ENCODE measurements around the gene PBX4. TPM values are rescaled to one million over a fixed set of nuclear protein-coding genes. Genes with fewer than 3 reads are reported as not detected.

The PBX4 gene
- total RNA-seq, 2 donors from 2014 or later, result 63.9 to 101 TPM

DNA sequence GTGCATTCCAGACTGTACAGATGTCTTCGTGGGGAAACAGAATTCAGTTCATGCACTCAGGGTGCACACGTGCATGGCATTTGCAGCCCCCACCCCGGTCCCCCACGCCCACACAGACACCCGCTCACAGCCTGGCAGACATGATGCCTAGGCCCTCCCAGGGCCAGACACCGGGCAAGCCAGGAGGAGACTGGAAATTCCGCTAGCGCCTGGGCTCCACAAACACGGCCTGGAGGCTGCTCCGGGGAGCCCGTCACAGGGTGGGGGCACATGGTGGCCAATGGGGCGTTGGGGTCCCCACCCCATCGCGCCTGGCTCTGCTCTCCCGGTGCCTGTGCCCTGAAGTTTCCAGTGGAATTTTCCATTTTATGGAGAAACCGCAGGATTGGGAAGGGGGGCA, 76.9 kb downstream of the PBX4 start:
- Mint-ChIP-seq H3K4me1 (peaks cover 7% of the 10 kb centered on the region), H3K9me3 (no peaks in the 10 kb centered on the region), H3K36me3 (ENCODE audit: low read depth) (no peaks in the 10 kb centered on the region), H3K27me3 (peaks cover 5% of the 10 kb centered on the region), H3K4me3 (peak overlapping the region; percentile 65), H3K27ac (no peak overlapping the region)
- ATAC-seq (replicated peaks), result no peak

DNA sequence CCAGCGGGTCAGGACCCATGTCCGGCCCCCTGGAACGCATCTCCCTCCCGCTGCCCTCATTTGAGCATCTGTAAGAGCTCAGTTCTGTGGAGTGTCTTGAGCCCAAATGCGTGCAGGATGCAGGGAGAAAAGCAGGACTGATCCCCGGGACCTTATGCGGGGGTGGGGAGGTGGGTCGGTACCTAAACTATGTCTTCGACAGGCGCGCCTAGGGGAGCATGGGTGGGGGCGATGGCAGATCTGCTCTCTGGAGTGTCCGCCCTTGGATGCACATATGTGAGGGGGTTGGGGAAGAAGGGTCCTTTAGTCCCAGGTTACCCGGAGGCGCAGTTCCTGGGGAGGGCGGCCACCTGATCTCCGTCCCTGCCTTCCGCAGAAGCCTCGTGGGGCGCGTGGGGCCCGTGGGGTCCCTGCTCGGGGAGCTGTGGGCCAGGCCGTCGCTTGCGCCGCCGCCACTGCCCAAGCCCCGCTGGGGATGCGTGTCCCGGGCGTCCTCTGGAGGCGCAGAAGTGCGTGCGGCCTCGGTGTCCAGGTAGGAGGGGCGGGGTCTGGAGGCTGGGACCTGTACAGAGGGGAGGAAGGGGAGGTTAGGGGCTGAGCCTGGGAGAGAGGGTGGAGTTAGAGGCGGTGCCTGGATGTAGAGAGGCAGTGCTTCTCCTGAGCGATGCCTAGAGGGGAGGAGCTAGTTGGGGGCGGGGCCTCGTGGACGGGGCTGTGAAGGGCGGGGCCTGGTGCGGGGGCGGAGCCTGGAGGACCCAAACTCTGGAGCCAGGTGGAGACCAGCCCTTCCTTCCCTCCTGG, 77.6 kb downstream of the PBX4 start:
- no peak overlapping the region for H3K27ac Mint-ChIP-seq
- no peaks in the 10 kb centered on the region for H3K9me3 Mint-ChIP-seq
- H3K27me3 Mint-ChIP-seq, result peaks cover 5% of the 10 kb centered on the region
- H3K36me3 Mint-ChIP-seq (ENCODE audit: low read depth), result no peaks in the 10 kb centered on the region
- H3K4me3 Mint-ChIP-seq, result peak overlapping the region; percentile 65
- ATAC-seq (replicated peaks), result peak; percentile 89
- peaks cover 7% of the 10 kb centered on the region for H3K4me1 Mint-ChIP-seq

- no peaks in the 10 kb centered on the region for H3K9me3 Mint-ChIP-seq
Measured at GRCh38 chr19:19540064-19540714, 78.3 kb downstream of the PBX4 start.

DNA sequence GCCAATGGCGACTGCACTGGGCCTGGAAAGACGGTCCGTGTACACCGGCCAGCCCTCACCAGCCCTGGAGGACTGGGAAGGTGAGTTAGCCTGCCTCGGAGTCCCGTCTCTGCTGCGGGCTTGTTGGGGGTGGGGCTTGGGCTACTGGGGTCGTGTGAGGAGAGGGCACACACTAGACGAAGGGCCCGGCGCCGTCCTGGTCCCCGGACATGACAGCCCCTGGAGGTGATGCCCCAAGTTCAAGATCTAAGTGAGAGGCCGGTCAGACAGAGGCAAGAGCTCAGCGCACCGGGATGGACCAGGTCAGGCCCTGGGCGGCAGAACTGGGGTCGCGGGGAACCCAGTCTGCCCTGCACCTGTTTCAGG, 78.8 kb downstream of the PBX4 start:
- ATAC-seq (replicated peaks), result no peak
- Mint-ChIP-seq H3K27ac (no peak overlapping the region), H3K27me3 (peaks cover 5% of the 10 kb centered on the region), H3K36me3 (ENCODE audit: low read depth) (no peaks in the 10 kb centered on the region), H3K4me3 (peak overlapping the region; percentile 65), H3K9me3 (no peaks in the 10 kb centered on the region), H3K4me1 (peaks cover 7% of the 10 kb centered on the region)

More at GRCh38 chr19:19540064-19540714, 78.3 kb downstream of the PBX4 start:
- Mint-ChIP-seq H3K27ac (no peak overlapping the region), H3K27me3 (peaks cover 5% of the 10 kb centered on the region), H3K4me3 (peak overlapping the region; percentile 65), H3K4me1 (peaks cover 7% of the 10 kb centered on the region), H3K36me3 (ENCODE audit: low read depth) (no peaks in the 10 kb centered on the region)
- peak; percentile 32 for ATAC-seq (replicated peaks)

DNA sequence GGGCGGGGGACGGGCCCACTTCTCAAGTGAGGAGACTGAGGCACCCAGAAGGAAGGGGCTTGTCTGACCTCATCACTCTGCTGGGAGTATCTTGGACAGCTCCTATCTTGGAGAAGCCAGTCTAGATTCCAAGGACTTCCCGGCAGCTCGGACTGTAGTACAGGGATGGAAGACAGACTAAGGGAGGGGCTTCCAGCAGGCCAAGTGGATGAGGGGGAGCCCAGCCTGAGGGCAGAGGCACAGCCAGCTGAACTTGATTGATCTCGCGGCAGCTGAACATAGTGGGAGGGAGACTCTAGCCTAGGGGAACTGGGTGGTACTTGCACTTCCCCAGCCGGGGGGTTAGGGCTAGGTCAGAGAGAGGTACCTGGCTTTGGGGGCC, 79.7 kb downstream of the PBX4 start:
- peak overlapping the region; percentile 65 for H3K4me3 Mint-ChIP-seq
- H3K9me3 Mint-ChIP-seq, result no peaks in the 10 kb centered on the region
- H3K27me3 Mint-ChIP-seq, result peaks cover 5% of the 10 kb centered on the region
- no peaks in the 10 kb centered on the region for H3K36me3 Mint-ChIP-seq (ENCODE audit: low read depth)
- peak overlapping the region; percentile 67 for H3K27ac Mint-ChIP-seq
- peaks cover 13% of the 10 kb centered on the region for H3K4me1 Mint-ChIP-seq
- ATAC-seq (replicated peaks), result no peak

DNA sequence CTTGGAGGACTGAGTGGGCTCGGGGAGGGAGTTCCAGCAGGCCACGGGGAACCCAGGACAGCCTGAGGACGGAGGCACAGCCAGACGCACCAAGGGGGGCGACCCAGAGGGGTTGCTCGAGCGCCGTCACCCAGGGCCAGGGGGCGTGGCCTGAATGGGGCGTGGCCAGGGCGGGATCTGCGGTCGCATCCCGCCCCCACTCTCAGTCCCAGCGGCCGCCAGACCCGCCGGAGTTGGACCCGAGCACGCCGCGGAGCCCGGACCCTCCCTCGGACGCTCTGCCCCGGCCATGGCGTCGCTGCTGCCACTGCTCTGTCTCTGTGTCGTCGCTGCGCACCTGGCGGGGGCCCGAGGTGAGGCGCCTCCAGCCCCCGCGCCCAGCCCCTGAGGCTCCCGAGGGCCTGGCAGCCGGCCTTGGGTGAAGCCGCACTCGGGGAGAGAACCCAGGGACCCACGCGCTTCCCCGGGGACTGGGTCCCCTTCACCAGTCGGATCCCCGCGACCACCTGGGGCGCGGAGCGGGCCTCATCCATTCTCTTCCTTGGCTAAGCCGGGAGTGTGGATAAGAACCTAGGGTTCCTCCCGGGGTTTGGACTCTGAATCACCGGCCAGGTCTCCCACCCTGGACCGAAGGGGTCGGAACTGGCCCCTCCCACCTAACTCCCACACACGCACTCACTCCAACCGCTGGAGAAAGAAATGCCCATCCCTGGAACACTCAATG, 80.3 kb downstream of the PBX4 start, which contains the start of gene CILP2:
Gene CILP2 (plus strand): TSS at position 205 of the 724 bp plus-strand sequence. CDS start 85 bp downstream, at position 290.
- peak within 1 kb of the TSS; percentile 75 for H3K4me3 Mint-ChIP-seq

DNA sequence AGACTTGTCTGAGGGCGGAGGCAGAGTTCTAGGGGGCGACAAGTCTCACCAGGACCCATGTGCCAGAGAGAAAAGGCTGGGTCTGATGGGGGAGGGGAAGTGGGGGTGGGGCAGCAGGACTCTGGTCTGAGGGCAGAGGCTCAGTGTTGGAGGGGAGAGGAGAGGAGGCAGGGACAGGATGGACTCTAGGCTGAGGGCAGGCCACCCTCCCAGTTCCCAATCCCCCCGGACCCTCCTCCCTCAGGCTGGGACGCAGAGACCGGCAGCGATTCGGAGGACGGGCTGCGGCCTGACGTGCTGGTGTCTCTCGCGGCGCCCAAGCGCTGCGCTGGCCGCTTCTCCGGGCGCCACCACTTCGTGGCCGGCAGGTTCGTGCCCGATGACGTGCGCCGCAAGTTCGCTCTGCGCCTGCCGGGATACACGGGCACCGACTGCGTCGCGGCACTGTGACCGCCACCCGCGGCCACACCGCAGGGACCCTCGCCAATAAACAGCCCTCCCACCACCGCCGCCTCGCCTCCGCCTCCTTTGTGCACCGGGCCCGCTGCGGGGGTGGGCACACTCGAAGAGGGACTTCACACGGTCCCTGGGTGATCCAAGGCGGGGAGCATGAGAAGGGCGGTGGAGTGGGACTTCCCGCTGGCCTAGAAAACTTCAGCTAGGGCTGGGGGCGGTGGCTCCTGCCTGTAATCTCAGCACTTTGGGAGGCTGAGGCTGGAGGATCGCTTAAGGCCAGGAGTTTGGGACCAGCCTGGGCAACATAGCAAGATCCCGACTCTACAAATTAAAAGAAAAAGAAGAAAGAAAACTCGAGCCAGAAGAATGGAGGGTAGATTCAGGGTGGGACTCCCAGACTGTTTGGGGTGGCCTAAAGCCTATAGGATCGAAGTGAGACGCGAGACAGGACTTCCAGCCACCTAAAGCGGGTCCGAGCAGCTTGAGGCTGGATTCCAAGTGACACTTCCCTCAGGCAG, 81.1 kb downstream of the PBX4 start:
- Mint-ChIP-seq H3K4me3 (peak overlapping the region; percentile 75), H3K36me3 (ENCODE audit: low read depth) (peaks cover under 1% of the 10 kb centered on the region), H3K9me3 (no peaks in the 10 kb centered on the region), H3K4me1 (peaks cover 13% of the 10 kb centered on the region), H3K27ac (peak overlapping the region; percentile 50), H3K27me3 (peaks cover 5% of the 10 kb centered on the region)
- ATAC-seq (replicated peaks), result no peak

More for the DNA sequence above, 80.3 kb downstream of the PBX4 start, which contains the start of gene CILP2:
- H3K27ac Mint-ChIP-seq, result peak within 1 kb of the TSS; percentile 67
- H3K27me3 Mint-ChIP-seq, result peaks cover 5% of the 10 kb centered on the region
- no peaks in the 10 kb centered on the region for H3K9me3 Mint-ChIP-seq
- no peak for ATAC-seq (replicated peaks)
- no peaks in the 10 kb centered on the region for H3K36me3 Mint-ChIP-seq (ENCODE audit: low read depth)
- H3K4me1 Mint-ChIP-seq, result peaks cover 13% of the 10 kb centered on the region

DNA sequence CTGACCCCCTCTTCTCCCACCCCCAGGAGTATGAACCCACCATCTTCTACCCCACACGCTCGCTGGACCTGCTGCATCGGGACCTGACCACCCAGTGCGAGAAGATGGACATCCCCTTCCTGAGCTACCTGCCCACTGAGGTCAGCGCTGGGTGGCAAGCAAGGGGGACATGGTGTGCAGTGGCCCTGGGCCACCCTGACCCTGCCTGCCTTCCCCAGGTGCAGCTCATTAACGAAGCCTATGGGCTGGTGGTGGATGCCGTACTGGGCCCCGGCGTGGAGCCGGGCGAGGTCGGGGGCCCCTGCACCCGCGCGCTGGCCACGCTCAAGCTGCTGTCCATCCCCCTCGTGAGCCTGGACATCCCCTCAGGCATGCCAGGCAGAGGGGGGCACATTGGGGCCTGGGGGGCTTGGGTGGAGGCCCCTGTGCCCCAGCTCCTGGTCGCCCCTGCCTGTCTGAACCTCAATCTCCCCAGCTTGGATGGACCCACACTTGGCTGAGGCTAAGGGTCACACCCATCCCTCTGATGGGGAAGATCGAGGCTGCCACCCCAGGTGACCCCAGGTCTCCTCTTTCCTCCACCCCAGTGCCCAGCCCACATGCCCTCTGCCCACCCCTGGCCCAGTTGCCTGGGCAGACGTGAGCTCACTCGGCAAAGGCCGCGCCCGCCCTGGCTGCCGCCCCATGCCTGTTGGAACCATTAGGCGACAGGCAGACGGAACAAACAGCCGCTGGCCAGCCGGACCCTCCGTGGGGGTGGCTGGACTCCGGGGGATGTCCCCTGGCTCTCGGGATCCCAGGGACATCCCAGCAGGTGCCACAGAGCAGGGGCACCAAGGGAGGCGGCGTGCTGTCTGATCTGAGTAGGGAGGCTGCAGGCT, 82.9 kb downstream of the PBX4 start:
- no peaks in the 10 kb centered on the region for H3K9me3 Mint-ChIP-seq
- peaks cover 5% of the 10 kb centered on the region for H3K27me3 Mint-ChIP-seq
- H3K4me1 Mint-ChIP-seq, result peaks cover 13% of the 10 kb centered on the region
- H3K36me3 Mint-ChIP-seq (ENCODE audit: low read depth), result peaks cover 5% of the 10 kb centered on the region
- ATAC-seq (replicated peaks), result no peak
- H3K27ac Mint-ChIP-seq, result no peak overlapping the region
- H3K4me3 Mint-ChIP-seq, result no peak overlapping the region

GRCh38 chr19:19534556-19535265, 83.8 kb downstream of the PBX4 start:
- H3K4me1 Mint-ChIP-seq, result peaks cover 13% of the 10 kb centered on the region
- H3K36me3 Mint-ChIP-seq (ENCODE audit: low read depth), result peaks cover 5% of the 10 kb centered on the region
- H3K4me3 Mint-ChIP-seq, result no peak overlapping the region
- H3K9me3 Mint-ChIP-seq, result no peaks in the 10 kb centered on the region
- no peak for ATAC-seq (replicated peaks)
- peaks cover 5% of the 10 kb centered on the region for H3K27me3 Mint-ChIP-seq
- H3K27ac Mint-ChIP-seq, result peak overlapping the region; percentile 49

DNA sequence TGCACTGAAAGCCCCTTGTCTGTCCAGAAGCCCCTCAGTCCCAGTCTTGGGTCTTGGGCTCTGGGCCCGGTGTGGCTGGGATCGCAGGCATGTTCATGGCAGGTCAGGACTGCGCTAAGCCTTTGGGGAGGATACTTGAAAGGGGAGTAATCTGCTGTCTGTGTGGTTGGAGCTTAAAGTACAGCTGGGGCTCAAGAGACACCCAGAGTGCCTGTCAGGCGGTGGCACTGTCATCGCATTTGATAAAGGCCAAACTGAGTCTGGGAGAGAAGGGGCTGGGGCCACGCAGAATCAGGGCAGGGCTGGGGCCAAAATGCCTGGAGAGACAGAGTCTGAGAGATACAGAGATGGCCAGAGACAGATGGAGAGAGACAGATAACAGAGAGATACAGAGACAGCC, 84.6 kb downstream of the PBX4 start:
- Mint-ChIP-seq H3K36me3 (ENCODE audit: low read depth) (peaks cover 5% of the 10 kb centered on the region), H3K4me3 (no peak overlapping the region), H3K4me1 (peaks cover 11% of the 10 kb centered on the region), H3K27ac (peak overlapping the region; percentile 49), H3K9me3 (no peaks in the 10 kb centered on the region), H3K27me3 (peaks cover 3% of the 10 kb centered on the region)
- no peak for ATAC-seq (replicated peaks)

DNA sequence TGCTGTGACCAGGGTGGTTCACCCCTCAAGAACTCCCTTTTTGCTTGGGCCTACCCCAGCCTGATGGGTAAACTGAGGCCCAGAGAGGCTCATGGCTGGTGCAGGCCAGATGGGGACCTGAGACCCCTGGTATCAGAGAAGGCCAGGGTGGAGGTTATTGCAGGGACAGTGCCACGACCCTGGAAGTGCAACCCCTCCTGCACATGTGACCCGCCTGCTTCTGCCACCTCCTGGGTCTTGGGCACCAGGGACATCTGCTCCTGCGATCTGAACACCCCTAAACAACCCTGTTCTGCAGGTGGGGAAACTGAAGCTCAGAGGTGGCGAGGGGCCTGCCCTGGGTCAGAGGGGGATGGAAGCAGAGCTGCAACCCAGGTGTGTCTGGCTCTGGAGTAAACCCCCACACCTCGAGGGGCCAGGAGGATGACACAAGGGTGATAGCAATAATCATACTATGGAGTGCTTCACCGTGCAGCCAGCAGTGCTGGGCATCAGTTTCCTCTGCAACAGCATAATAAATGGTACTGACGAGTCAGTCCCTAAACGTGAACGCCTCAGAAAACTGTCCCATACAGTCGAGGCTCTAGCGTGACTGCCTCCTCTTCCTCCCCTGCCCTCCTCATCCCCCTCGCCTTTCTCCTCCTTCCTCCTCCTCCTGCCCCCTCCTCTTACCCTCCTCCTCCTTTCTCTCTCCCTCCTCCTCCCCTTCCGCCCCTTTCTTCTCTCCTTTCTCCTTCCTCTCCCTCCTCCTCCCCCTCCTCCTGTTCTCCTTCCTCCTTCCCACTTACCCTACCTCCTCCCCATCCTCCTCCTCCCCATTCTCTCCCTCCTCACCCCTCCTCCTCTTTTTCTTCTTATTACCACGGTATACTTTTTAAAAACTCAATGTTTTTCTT, 85.4 kb downstream of the PBX4 start:
- ATAC-seq (replicated peaks), result no peak
- Mint-ChIP-seq H3K27me3 (no peaks in the 10 kb centered on the region), H3K4me1 (peaks cover 6% of the 10 kb centered on the region), H3K4me3 (no peak overlapping the region), H3K9me3 (no peaks in the 10 kb centered on the region), H3K27ac (peak overlapping the region; percentile 49), H3K36me3 (ENCODE audit: low read depth) (peaks cover 10% of the 10 kb centered on the region)

Data from activated T-helper 17 cell treated with anti-CD3 and anti-CD28 coated beads, Interleukin-2, amount 50 U/mL, for 72 hours (primary cell).